ENCODE measurements around the gene AGBL5. TPM values are rescaled to one million over a fixed set of nuclear protein-coding genes. Genes with fewer than 3 reads are reported as not detected.

Gene AGBL5
- total and polyA plus RNA-seq, 2 donors (not counting 1 experiment from before 2014, with no cell fraction given): 10.0 to 17.5 TPM

DNA sequence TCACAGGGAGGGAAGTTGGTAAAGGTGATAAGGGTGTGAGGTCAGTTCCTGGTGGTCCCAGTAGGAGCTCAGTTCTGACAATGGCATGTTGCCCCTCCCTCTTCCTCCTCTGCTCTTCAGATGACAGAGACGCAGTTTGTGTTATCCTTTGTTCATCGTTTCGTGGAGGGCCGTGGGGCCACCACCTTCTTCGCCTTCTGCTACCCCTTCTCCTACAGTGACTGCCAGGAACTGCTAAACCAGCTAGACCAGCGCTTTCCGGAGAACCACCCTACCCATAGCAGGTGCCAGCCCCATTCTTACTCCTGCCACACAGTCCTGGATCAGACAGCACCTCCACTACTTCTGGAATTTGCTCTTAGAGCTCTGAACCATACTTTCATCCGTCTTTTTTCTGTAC, 2.3 kb downstream of the AGBL5 start:
- H3K36me3 ChIP-seq (replicated peaks in 1 of 2; ENCODE audit: control extremely low read depth in 1 of 2, control insufficient read depth in 1 of 2, extremely low read depth in 1 of 2, insufficient read depth in 2 of 2, low read length in 1 of 2): peaks cover 0 to 26% of the 10 kb centered on the region in 2 experiments

More for the DNA sequence above, 2.3 kb downstream of the AGBL5 start:
- H3K27ac ChIP-seq (ENCODE audit: low read length in 2 of 2): no peak overlapping the region
- no peak overlapping the region for H2AFZ ChIP-seq (ENCODE audit: insufficient read depth, low read depth, low read length, poor library complexity, severe bottlenecking)
- DNase-seq (no peak), ATAC-seq (ENCODE audit: low read depth) (no peak)
- no peaks in the 10 kb centered on the region for H3K79me2 ChIP-seq (ENCODE audit: control insufficient read depth, insufficient read depth, low read length)
- peaks cover 7% of the 10 kb centered on the region for H3K27me3 Mint-ChIP-seq
- H4K20me1 ChIP-seq (ENCODE audit: control insufficient read depth, insufficient read depth, low read length, poor library complexity, severe bottlenecking): no peaks in the 10 kb centered on the region
- H3K27me3 ChIP-seq (replicated peaks in 1 of 4; ENCODE audit: control extremely low read depth in 1 of 4, control insufficient read depth in 3 of 4, insufficient read depth in 4 of 4, low read length in 3 of 4): no peaks in the 10 kb centered on the region
- no peak overlapping the region for H3K27ac Mint-ChIP-seq
- H3K9ac ChIP-seq (ENCODE audit: low read length): no peak overlapping the region
- no peaks in the 10 kb centered on the region for H3K9me3 Mint-ChIP-seq (ENCODE audit: insufficient read depth)
- 99% methylated on average over 7 of the region's 8 CpGs for WGBS (ENCODE audit: insufficient coverage)
- peak overlapping the region; percentile 95 for H3K4me3 Mint-ChIP-seq
- peaks cover 4 to 15% of the 10 kb centered on the region in 2 donors for H3K4me1 ChIP-seq (ENCODE audit: control insufficient read depth in 2 of 2, insufficient read depth in 2 of 2, low read length in 2 of 2)
- H3K4me1 Mint-ChIP-seq: peaks cover 17% of the 10 kb centered on the region
- intact Hi-C loops (cut with micrococcal nuclease): no loop called here
- ChIA-PET CTCF (interaction anchor here (0.8 to 3.0 kb wide), 3 partner anchors 18 to 226 kb away, joined by 3 to 11 read pairs (median 3); partner anchors contain the start of gene OST4), POLR2A (interaction anchor here (0.6 kb wide), 1 partner anchor 14 kb away, joined by 7 read pairs; no protein-coding TSS in a partner anchor)
- no peaks in the 10 kb centered on the region for H3K9me3 ChIP-seq (ENCODE audit: control extremely low read depth in 1 of 3, control insufficient read depth in 2 of 3, insufficient read depth in 1 of 3, low read length in 2 of 3)
- TF ChIP-seq CTCF (IDR thresholded peaks at IDR 0.05) (no peak), EZH2 (IDR thresholded peaks at IDR 0.05; ENCODE audit: borderline replicate concordance, insufficient read depth, low read depth, low read length, poor library complexity, severe bottlenecking) (no peak)
- H3K4me2 ChIP-seq (replicated peaks; ENCODE audit: low read depth, low read length, poor library complexity, severe bottlenecking): no peak overlapping the region
- H3K4me3 ChIP-seq (ENCODE audit: control extremely low read depth in 1 of 5, extremely low read depth in 1 of 5, insufficient read depth in 1 of 5, low read depth in 2 of 5, low read length in 4 of 5): no peak overlapping the region
